Bronchial epithelial cell (primary cell): ENCODE results near the gene SYT14. TPM values are rescaled to one million over a fixed set of nuclear protein-coding genes. Genes with fewer than 3 reads are reported as not detected.
"Not testable (repeated sequence)": the region's sequence is repeated elsewhere in the genome, so short reads cannot be mapped to it uniquely, and the experiment has no call there.

Experiments
- DNase-seq: peaks from one replicate; pipeline ENCODE4 v3.0.0-alpha.2; 2010; ENCODE audit warnings: low read depth
- FAIRE-seq: peaks from 2 replicates; lab custom pipeline; 2011; peaks lifted over from hg19 to GRCh38; lab: Jason Lieb, UNC
- H3K27me3 ChIP-seq: 2 replicates; pipeline ENCODE4 v1.5.1; 2011; ENCODE audit warnings: low read length; ENCODE audit not compliant: control insufficient read depth, insufficient read depth
- H3K36me3 ChIP-seq: 2 replicates; pipeline ENCODE4 v1.5.1; 2011; ENCODE audit warnings: low read length; ENCODE audit not compliant: control insufficient read depth, insufficient read depth
- H3K4me3 ChIP-seq: 2 replicates; pipeline ENCODE4 v1.5.1; 2011; ENCODE audit warnings: mild to moderate bottlenecking, low read depth, low read length, control low read depth
- total RNA-seq: library from RNA; depleted of rRNA; stranded (reverse); fragments of >200 nt; gene quantifications from 2 replicates; pipeline ENCODE4 v1.2.1, GENCODE V29; 2014
- TF ChIP-seq, protein P1 (sequence below): IDR thresholded peaks from 2 replicates; pipeline ENCODE4 v1.5.1; 2011; ENCODE audit warnings: mild to moderate bottlenecking, moderate library complexity, low read length, control low read depth, inconsistent platforms; ENCODE audit not compliant: insufficient read depth, severe bottlenecking

Gene SYT14
- total RNA-seq, 1 donor from 2014 or later = not detected

DNA sequence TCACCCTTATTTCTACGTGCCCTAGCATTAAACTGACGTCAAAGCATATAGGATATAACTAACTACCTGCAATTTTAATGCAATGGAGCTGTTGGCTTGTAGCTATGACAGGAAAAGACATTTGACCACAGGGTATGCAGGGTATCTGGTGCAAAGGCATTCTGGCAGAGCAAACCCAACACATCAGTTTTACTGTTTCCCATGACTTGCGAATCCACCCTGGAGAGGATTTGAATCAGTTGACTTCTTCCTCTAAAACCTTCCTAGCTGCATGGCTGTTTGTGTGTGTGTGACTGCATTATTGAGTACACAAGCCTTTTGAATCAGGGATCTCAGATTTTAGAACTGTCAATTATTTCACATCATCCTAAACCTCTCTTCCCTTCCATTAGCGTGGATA, 41.7 kb upstream of the SYT14 start:
- TF ChIP-seq, protein P1, sequence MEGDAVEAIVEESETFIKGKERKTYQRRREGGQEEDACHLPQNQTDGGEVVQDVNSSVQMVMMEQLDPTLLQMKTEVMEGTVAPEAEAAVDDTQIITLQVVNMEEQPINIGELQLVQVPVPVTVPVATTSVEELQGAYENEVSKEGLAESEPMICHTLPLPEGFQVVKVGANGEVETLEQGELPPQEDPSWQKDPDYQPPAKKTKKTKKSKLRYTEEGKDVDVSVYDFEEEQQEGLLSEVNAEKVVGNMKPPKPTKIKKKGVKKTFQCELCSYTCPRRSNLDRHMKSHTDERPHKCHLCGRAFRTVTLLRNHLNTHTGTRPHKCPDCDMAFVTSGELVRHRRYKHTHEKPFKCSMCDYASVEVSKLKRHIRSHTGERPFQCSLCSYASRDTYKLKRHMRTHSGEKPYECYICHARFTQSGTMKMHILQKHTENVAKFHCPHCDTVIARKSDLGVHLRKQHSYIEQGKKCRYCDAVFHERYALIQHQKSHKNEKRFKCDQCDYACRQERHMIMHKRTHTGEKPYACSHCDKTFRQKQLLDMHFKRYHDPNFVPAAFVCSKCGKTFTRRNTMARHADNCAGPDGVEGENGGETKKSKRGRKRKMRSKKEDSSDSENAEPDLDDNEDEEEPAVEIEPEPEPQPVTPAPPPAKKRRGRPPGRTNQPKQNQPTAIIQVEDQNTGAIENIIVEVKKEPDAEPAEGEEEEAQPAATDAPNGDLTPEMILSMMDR = no peak
- FAIRE-seq = no peak
- H3K27me3 ChIP-seq = no peaks in the 10 kb centered on the region
- no peak overlapping the region for H3K4me3 ChIP-seq
- H3K36me3 ChIP-seq = no peaks in the 10 kb centered on the region
- no peak for DNase-seq

GRCh38 chr1:209898271-209898670, 39.7 kb upstream of the SYT14 start:
- not testable (repeated sequence) for FAIRE-seq, H3K4me3 ChIP-seq, H3K27me3 ChIP-seq, DNase-seq, H3K36me3 ChIP-seq

DNA sequence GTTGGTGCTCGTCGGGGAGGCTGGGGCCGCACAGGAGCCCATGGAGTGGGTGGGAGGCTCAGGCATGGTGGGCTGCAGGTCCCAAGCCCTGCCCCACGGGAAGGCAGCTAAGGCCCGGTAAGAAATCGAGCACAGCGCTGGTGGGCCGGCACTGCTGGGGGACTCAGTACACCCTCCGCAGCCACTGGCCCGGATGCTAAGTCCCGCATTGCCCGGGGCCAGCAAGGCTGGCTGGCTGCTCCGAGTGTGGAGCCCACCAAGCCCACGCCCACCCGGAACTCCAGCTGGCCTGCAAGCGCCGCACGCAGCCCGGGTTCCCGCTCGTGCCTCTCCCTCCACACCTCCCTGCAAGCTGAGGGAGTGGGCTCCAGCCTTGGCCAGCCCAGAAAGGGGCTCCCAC, 39.2 kb upstream of the SYT14 start:
- FAIRE-seq, H3K4me3 ChIP-seq, H3K27me3 ChIP-seq, DNase-seq, H3K36me3 ChIP-seq: not testable (repeated sequence)

DNA sequence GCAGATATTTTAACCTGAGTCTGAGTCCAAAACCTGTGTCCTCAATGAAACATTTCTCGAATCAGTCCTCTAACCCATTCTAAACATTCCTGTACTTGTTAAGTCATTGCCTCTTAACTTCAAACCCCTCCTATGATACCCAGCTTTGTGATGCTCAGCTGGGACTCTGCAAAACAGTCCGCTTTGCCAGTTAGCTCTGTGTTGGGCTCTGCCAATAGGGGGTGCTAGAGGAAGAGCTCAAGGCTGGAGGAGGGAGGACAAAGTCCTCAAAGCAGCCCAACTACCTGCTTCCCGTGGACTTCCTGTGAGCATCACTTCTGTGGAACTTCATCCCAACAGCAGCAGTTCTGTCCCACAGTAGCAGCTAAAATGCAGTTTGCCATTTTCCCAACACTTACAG, 38.1 kb upstream of the SYT14 start:
- FAIRE-seq (no peak), DNase-seq (no peak)
- TF ChIP-seq, protein P1 = peak; percentile 25
- no peaks in the 10 kb centered on the region for H3K27me3 ChIP-seq
- H3K4me3 ChIP-seq = no peak overlapping the region
- H3K36me3 ChIP-seq = no peaks in the 10 kb centered on the region

DNA sequence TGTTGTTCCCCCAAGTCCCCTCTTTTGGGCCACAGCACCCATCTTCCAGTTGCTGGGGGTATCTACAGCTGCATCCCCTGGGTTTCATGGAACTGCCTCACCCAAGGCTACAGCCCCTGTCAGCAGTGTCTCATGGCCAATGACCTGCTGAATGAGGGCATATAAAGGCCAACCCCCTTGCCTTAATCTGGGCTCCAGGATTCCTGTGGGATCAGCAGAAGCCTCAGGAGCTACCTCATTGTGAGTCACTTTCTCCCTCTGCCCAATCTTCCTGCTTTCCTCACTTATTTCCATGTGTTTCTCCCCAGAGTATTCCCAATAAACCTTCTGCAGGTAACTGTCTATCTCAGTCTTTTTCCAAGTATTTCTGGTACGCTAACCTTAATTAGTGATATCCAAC, 37.3 kb upstream of the SYT14 start:
- FAIRE-seq = no peak
- no peaks in the 10 kb centered on the region for H3K27me3 ChIP-seq
- no peak overlapping the region for H3K4me3 ChIP-seq
- TF ChIP-seq, protein P1 = no peak
- H3K36me3 ChIP-seq = no peaks in the 10 kb centered on the region
- peak; percentile 82 for DNase-seq

DNA sequence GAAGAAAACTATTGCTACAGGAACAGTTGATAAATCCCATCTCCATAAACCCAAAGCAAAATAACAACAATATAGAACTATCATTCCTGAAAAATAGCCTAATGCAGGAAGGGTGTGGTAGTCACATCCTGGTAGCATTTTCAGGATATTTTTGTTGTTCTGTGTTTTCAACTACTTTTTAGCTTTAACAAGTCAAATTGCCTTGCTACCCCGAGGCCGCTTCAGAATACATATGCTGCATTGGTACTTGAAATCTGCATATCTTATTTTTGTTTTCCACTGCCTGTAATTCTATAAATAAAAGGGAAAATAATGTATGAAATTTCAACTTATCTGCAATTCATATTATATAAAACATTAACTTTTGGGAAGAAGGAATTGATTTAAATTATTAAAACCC, 36.8 kb upstream of the SYT14 start:
- DNase-seq (no peak), FAIRE-seq (no peak)
- Histone ChIP-seq H3K27me3 (no peaks in the 10 kb centered on the region), H3K36me3 (no peaks in the 10 kb centered on the region), H3K4me3 (no peak overlapping the region)
- TF ChIP-seq, protein P1 = no peak

GRCh38 chr1:209904774-209905173, 33.2 kb upstream of the SYT14 start:
- H3K36me3 ChIP-seq, DNase-seq, H3K27me3 ChIP-seq, FAIRE-seq, H3K4me3 ChIP-seq: not testable (repeated sequence)
